Body of pancreas (tissue), 4 donors: Measurements from ENCODE around the gene TMEM235.

Source experiments
- POLR2A ChIP-seq, 3 donors: fragments of 450-650 bp; IDR thresholded peaks; one replicate each; pipeline ENCODE4 v1.6.1; 2016; ENCODE audit warnings: antibody characterized with exemption in 3 of 3, mild to moderate bottlenecking in 2 of 3
- TF ChIP-seq, protein P1 (sequence below), 7 experiments: fragments of 450-650 bp in 4 of 7; fragments of 200-600 bp in 3 of 7; sonication (generic) in 3 of 7; IDR thresholded peaks; one replicate each; pipeline ENCODE4 v1.5.1; 2016 to 2019; ENCODE audit warnings: antibody characterized with exemption in 7 of 7

DNA sequence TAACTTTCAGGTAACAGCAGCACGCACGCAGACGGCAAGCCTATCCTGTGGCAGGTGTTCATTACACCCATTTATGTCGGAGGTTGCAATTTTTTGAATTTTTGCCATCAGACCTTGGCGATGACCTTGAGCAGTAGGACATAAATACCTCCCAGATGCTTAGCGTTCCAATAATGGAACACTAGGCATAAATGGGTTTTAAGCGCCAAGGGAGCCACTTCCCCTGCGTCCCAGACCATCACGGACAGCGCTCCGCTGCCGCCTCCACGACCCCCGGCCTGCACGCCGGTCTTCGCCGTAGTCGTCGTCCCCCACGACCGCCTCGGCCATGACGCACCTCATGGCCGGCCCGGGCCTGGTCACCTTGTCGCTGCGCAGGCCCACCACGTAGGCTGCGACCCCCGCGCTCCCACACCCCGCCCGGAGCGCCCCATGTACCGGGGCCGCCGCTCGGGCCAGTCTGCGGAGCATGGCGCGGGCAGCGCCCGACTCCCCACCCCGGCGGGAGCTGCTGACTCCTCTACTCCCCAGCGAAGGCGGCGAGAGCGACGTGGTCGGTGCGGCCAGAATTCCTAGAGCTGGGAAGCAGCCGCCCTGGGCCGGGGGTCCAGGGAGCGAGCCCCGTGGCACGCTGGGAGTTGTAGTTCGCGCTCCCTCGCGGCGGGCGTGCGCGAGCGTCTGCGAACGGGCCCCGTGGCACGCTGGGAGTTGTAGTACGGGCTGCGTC is 22.7 kb downstream of the TMEM235 start:
- TF ChIP-seq, protein P1, sequence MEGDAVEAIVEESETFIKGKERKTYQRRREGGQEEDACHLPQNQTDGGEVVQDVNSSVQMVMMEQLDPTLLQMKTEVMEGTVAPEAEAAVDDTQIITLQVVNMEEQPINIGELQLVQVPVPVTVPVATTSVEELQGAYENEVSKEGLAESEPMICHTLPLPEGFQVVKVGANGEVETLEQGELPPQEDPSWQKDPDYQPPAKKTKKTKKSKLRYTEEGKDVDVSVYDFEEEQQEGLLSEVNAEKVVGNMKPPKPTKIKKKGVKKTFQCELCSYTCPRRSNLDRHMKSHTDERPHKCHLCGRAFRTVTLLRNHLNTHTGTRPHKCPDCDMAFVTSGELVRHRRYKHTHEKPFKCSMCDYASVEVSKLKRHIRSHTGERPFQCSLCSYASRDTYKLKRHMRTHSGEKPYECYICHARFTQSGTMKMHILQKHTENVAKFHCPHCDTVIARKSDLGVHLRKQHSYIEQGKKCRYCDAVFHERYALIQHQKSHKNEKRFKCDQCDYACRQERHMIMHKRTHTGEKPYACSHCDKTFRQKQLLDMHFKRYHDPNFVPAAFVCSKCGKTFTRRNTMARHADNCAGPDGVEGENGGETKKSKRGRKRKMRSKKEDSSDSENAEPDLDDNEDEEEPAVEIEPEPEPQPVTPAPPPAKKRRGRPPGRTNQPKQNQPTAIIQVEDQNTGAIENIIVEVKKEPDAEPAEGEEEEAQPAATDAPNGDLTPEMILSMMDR (IDR thresholded peaks at IDR 0.05), result no peak
- TF ChIP-seq POLR2A (IDR thresholded peaks at IDR 0.05), result peak in 2 of 3 donors; percentile 61 to 62
